PC-9 (cell line): ENCODE measurements around the gene UBE2V1.

ENCODE experiments used
- CTCF ChIP-seq: fragments of 200-600 bp; sonication (generic); conservative IDR thresholded peaks from 2 replicates; pipeline ENCODE4 v1.6.1; 2017; ENCODE audit warnings: mixed run types, antibody characterized with exemption, mild to moderate bottlenecking, moderate library complexity
- EZH2 ChIP-seq: fragments of 200-600 bp; sonication (generic); IDR thresholded peaks from 2 replicates; pipeline ENCODE4 v1.8.0; 2017; ENCODE audit warnings: antibody characterized with exemption, low read depth

GRCh38 chr20:50118203-50118602 is 5.3 kb upstream of the UBE2V1 start:
- no peak for TF ChIP-seq CTCF
- no peak for TF ChIP-seq EZH2
